MCF 10A (cell line): ENCODE measurements around the gene SERPINB8. TPM values are rescaled to one million over a fixed set of nuclear protein-coding genes. Genes with fewer than 3 reads are reported as not detected.

ENCODE experiments used
- BruUV-seq: library from RNA; stranded (reverse); fragments of 400-500 nt; replicated peaks from 2 replicates; lab custom pipeline; 2021; lab: Mats Ljungman, UMichigan
- CTCF ChIA-PET: fragments of 300-600 bp; sonication (Branson Sonifier 250); formaldehyde crosslinking; extraction: SDS; loops from one replicate; lab custom pipeline; 2021; ENCODE audit warnings: antibody characterized with exemption, inconsistent platforms; lab: Yijun Ruan, JAX
- POLR2A ChIA-PET: fragments of 300-600, 350-650 bp; sonication (Branson Sonifier 250); formaldehyde crosslinking; extraction: SDS; loops from one replicate; lab custom pipeline; 2020; ENCODE audit warnings: antibody characterized with exemption, inconsistent platforms; lab: Yijun Ruan, JAX
- DNase-seq: peaks from one replicate; pipeline ENCODE4 v3.0.0-alpha.2; 2018; ENCODE audit not compliant: unreplicated experiment
- H3K27ac Mint-ChIP-seq: one replicate; pipeline ENCODE4 v1.8.0; 2022; ENCODE audit warnings: mild to moderate bottlenecking, low read depth, mixed read lengths; ENCODE audit not compliant: unreplicated experiment
- H3K27me3 Mint-ChIP-seq: one replicate; pipeline ENCODE4 v1.8.0; 2022; ENCODE audit warnings: mixed read lengths; ENCODE audit not compliant: insufficient read depth, unreplicated experiment
- H3K36me3 Mint-ChIP-seq: one replicate; pipeline ENCODE4 v1.8.0; 2022; ENCODE audit warnings: mild to moderate bottlenecking, moderate library complexity, mixed read lengths; ENCODE audit not compliant: insufficient read depth, unreplicated experiment
- H3K4me1 Mint-ChIP-seq: one replicate; pipeline ENCODE4 v1.8.0; 2022; ENCODE audit warnings: mixed read lengths; ENCODE audit not compliant: insufficient read depth, unreplicated experiment
- H3K4me3 Mint-ChIP-seq: one replicate; pipeline ENCODE4 v1.8.0; 2022; ENCODE audit warnings: mild to moderate bottlenecking, moderate library complexity, mixed read lengths; ENCODE audit not compliant: unreplicated experiment
- H3K9me3 Mint-ChIP-seq: one replicate; pipeline ENCODE4 v1.8.0; 2022; ENCODE audit warnings: mixed read lengths; ENCODE audit not compliant: unreplicated experiment
- intact Hi-C: fragments of 100-400 bp; cut with micrococcal nuclease; formaldehyde crosslinking; loops from 2 replicates; pipeline ENCODE4 v1.14.1; 2022
- total RNA-seq: library from RNA; stranded (reverse); gene quantifications from 2 replicates; pipeline ENCODE4 v1.2.3, GENCODE V29; 2022
- TF ChIP-seq, protein P1 (sequence below): fragments of 200-600 bp; IDR thresholded peaks from one replicate; pipeline ENCODE4 v1.8.0; 2022; ENCODE audit warnings: antibody characterized with exemption, mild to moderate bottlenecking; ENCODE audit not compliant: unreplicated experiment

Gene SERPINB8
- total RNA-seq, 1 experiment from 2014 or later: 58.0 TPM

- no peak overlapping the region for H3K4me3 Mint-ChIP-seq
- no peak for DNase-seq
- no peaks in the 10 kb centered on the region for H3K9me3 Mint-ChIP-seq
- TF ChIP-seq, protein P1, sequence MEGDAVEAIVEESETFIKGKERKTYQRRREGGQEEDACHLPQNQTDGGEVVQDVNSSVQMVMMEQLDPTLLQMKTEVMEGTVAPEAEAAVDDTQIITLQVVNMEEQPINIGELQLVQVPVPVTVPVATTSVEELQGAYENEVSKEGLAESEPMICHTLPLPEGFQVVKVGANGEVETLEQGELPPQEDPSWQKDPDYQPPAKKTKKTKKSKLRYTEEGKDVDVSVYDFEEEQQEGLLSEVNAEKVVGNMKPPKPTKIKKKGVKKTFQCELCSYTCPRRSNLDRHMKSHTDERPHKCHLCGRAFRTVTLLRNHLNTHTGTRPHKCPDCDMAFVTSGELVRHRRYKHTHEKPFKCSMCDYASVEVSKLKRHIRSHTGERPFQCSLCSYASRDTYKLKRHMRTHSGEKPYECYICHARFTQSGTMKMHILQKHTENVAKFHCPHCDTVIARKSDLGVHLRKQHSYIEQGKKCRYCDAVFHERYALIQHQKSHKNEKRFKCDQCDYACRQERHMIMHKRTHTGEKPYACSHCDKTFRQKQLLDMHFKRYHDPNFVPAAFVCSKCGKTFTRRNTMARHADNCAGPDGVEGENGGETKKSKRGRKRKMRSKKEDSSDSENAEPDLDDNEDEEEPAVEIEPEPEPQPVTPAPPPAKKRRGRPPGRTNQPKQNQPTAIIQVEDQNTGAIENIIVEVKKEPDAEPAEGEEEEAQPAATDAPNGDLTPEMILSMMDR: no peak
- H3K27me3 Mint-ChIP-seq: no peaks in the 10 kb centered on the region
- H3K27ac Mint-ChIP-seq: no peak overlapping the region
- peaks cover 23% of the 10 kb centered on the region for H3K4me1 Mint-ChIP-seq
- ChIA-PET CTCF (interaction anchor here (0.6 to 4.7 kb wide), 8 partner anchors 11 to 451 kb away, joined by 3 to 77 read pairs (median 6); no protein-coding TSS in a partner anchor), POLR2A (interaction anchor here (0.6 to 3.7 kb wide), 3 partner anchors 10 to 372 kb away, joined by 3 to 30 read pairs (median 3); no protein-coding TSS in a partner anchor)
- no peaks in the 10 kb centered on the region for H3K36me3 Mint-ChIP-seq
- intact Hi-C loops: no loop called here
- BruUV-seq: no TSS peak
Measured at GRCh38 chr18:63964908-63965307, 5.0 kb upstream of the SERPINB8 start.

GRCh38 chr18:63965716-63966330 is 4.1 kb upstream of the SERPINB8 start:
- no peaks in the 10 kb centered on the region for H3K27me3 Mint-ChIP-seq
- DNase-seq: no peak
- H3K27ac Mint-ChIP-seq: no peak overlapping the region
- ChIA-PET POLR2A (no interaction called here), CTCF (interaction anchor here (3.1 kb wide), 1 partner anchor 14 kb away, joined by 11 read pairs; no protein-coding TSS in a partner anchor)
- BruUV-seq: no TSS peak
- H3K9me3 Mint-ChIP-seq: no peaks in the 10 kb centered on the region
- intact Hi-C loops: no loop called here
- peaks cover 25% of the 10 kb centered on the region for H3K4me1 Mint-ChIP-seq
- no peak overlapping the region for H3K4me3 Mint-ChIP-seq
- TF ChIP-seq, protein P1: no peak
- peaks cover 7% of the 10 kb centered on the region for H3K36me3 Mint-ChIP-seq

DNA sequence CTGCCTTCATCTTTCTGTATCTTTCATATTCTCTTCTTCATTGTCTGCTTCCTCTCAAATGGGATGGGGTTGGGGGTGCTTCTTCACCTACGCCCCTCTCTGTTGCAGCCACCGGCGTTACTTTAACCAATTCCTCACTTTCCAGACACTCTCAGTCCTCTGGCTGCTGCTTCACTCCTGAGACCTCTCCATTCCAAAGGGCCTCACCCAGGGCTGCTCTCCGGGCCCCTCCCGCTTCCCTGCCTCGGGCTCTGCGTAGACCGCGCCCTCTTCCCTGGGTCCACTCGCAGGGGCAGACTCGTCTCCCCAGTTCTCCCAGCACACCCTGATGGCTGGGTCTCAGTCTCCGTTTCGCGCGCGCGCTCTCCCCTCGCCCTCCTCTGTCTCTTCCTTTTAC is 926 bp downstream of the SERPINB8 start:
- no TSS peak for BruUV-seq
- no peaks in the 10 kb centered on the region for H3K9me3 Mint-ChIP-seq
- ChIA-PET CTCF (interaction anchor here (1.9 kb wide), 1 partner anchor 35 kb away, joined by 4 read pairs; no protein-coding TSS in a partner anchor), POLR2A (interaction anchor here (0.5 to 1.3 kb wide), 18 partner anchors 9 to 1329 kb away, joined by 3 to 9 read pairs (median 4); no protein-coding TSS in a partner anchor)
- peak overlapping the region; percentile 100 for H3K27ac Mint-ChIP-seq
- H3K4me1 Mint-ChIP-seq: peaks cover 37% of the 10 kb centered on the region
- peak overlapping the region; percentile 90 for H3K4me3 Mint-ChIP-seq
- DNase-seq: peak; percentile 60
- intact Hi-C loops: no loop called here
- TF ChIP-seq, protein P1: no peak
- H3K27me3 Mint-ChIP-seq: no peaks in the 10 kb centered on the region
- H3K36me3 Mint-ChIP-seq: peaks cover 12% of the 10 kb centered on the region

GRCh38 chr18:63971320-63972001 is 1.6 kb downstream of the SERPINB8 start:
- Mint-ChIP-seq H3K4me3 (peak overlapping the region; percentile 90), H3K27me3 (no peaks in the 10 kb centered on the region), H3K4me1 (peaks cover 37% of the 10 kb centered on the region), H3K27ac (peak overlapping the region; percentile 100), H3K9me3 (no peaks in the 10 kb centered on the region), H3K36me3 (peaks cover 12% of the 10 kb centered on the region)
- DNase-seq: no peak
- CTCF ChIA-PET: interaction anchor here (1.9 kb wide), 1 partner anchor 35 kb away, joined by 4 read pairs; no protein-coding TSS in a partner anchor
- intact Hi-C loops: no loop called here
- BruUV-seq: TSS peak; percentile 26
- POLR2A ChIA-PET: interaction anchor here (1.0 kb wide), 1 partner anchor 10 kb away, joined by 7 read pairs; no protein-coding TSS in a partner anchor
- TF ChIP-seq, protein P1: no peak
